IMR-90 (cell line): ENCODE data around the gene MAST1. TPM values are rescaled to one million over a fixed set of nuclear protein-coding genes. Genes with fewer than 3 reads are reported as not detected.

Experiments used
- ATAC-seq: fragments of 200-7000 bp; cut with Tn5 transposase; 2 replicates; pipeline ENCODE4 v1.9.1; 2020; ENCODE audit warnings: low read depth, mild to moderate bottlenecking, moderate library complexity
- BruUV-seq: library from RNA; stranded (reverse); fragments of 400-500 nt; replicated peaks from 2 replicates; lab custom pipeline; 2021; lab: Mats Ljungman, UMichigan
- CTCF ChIA-PET: fragments of 300-600 bp; formaldehyde crosslinking; extraction: SDS; loops from one replicate; lab custom pipeline; 2021; ENCODE audit warnings: antibody characterized with exemption; lab: Yijun Ruan, JAX
- POLR2A ChIA-PET: fragments of 300-600 bp; sonication (Branson Sonifier 250); formaldehyde crosslinking; loops from one replicate; lab custom pipeline; 2022; ENCODE audit warnings: antibody characterized with exemption; ENCODE audit not compliant: unreplicated experiment; lab: Charles Lee
- DNase-seq: peaks from one replicate; pipeline ENCODE4 v3.0.0; 2013
- H2AFZ ChIP-seq: replicated peaks from 2 replicates; pipeline ENCODE3; 2013; ENCODE audit warnings: low read length, mild to moderate bottlenecking; ENCODE audit not compliant: poor library complexity
- H2AK5ac ChIP-seq: 2 replicates; pipeline ENCODE4 v1.6.1; 2013; ENCODE audit warnings: low read depth, low read length, inconsistent platforms
- H2AK9ac ChIP-seq: replicated peaks from 2 replicates; pipeline ENCODE3; 2013; ENCODE audit warnings: mild to moderate bottlenecking, low read depth, low read length, moderate library complexity; ENCODE audit not compliant: poor library complexity
- H2BK120ac ChIP-seq: 2 replicates; pipeline ENCODE4 v1.6.1; 2013; ENCODE audit warnings: low read depth, low read length, inconsistent platforms
- H2BK15ac ChIP-seq: 3 replicates; pipeline ENCODE4 v1.6.1; 2013; ENCODE audit warnings: low read depth, low read length, inconsistent platforms
- H2BK20ac ChIP-seq: 2 replicates; pipeline ENCODE4 v1.6.1; 2013; ENCODE audit warnings: low read depth, mild to moderate bottlenecking, inconsistent platforms, low read length, moderate library complexity
- H2BK5ac ChIP-seq: 2 replicates; pipeline ENCODE4 v1.6.1; 2013; ENCODE audit warnings: mild to moderate bottlenecking, low read depth, low read length, inconsistent platforms; ENCODE audit not compliant: poor library complexity, severe bottlenecking
- H3K14ac ChIP-seq: replicated peaks from 2 replicates; pipeline ENCODE4 v1.6.1; 2013; ENCODE audit warnings: low read depth, low read length, inconsistent platforms
- H3K18ac ChIP-seq: 2 replicates; pipeline ENCODE4 v1.6.1; 2013; ENCODE audit warnings: low read depth, low read length, control low read depth
- H3K23ac ChIP-seq: 2 replicates; pipeline ENCODE4 v1.6.1; 2013; ENCODE audit warnings: low read depth, low read length, inconsistent platforms
- H3K27ac ChIP-seq: 2 replicates; pipeline ENCODE4 v1.5.1; 2013; ENCODE audit warnings: mild to moderate bottlenecking, control low read depth, low read length; ENCODE audit not compliant: insufficient read depth
- H3K27me3 ChIP-seq: 2 replicates; pipeline ENCODE4 v1.6.1; 2013; ENCODE audit warnings: low read length; ENCODE audit not compliant: control insufficient read depth, insufficient read depth
- H3K36me3 ChIP-seq: 2 replicates; pipeline ENCODE4 v1.6.1; 2013; ENCODE audit warnings: low read length, mixed read lengths; ENCODE audit not compliant: control insufficient read depth, insufficient read depth
- H3K4ac ChIP-seq: 2 replicates; pipeline ENCODE4 v1.6.1; 2013; ENCODE audit warnings: low read depth, low read length, inconsistent platforms
- H3K4me1 ChIP-seq: 2 replicates; pipeline ENCODE4 v1.6.1; 2013; ENCODE audit warnings: low read length, mixed read lengths; ENCODE audit not compliant: control insufficient read depth, insufficient read depth
- H3K4me2 ChIP-seq: 2 replicates; pipeline ENCODE4 v1.6.1; 2013; ENCODE audit warnings: low read depth, mild to moderate bottlenecking, control low read depth, low read length, moderate library complexity
- H3K4me3 ChIP-seq: 2 replicates; pipeline ENCODE4 v1.5.1; 2013; ENCODE audit warnings: low read depth, mild to moderate bottlenecking, control low read depth, low read length, moderate library complexity; ENCODE audit not compliant: insufficient read depth
- H3K56ac ChIP-seq: 2 replicates; pipeline ENCODE4 v1.6.1; 2013; ENCODE audit warnings: low read length, inconsistent platforms; ENCODE audit not compliant: insufficient read depth; ENCODE audit errors: extremely low read depth
- H3K79me1 ChIP-seq, 2 experiments: 2 replicates each; pipeline ENCODE4 v1.6.1; 2013; ENCODE audit warnings: low read length in 2 of 2, inconsistent platforms in 1 of 2, low read depth in 1 of 2
- H3K9ac ChIP-seq: 2 replicates; pipeline ENCODE4 v1.6.1; 2013; ENCODE audit warnings: low read depth, low read length, control low read depth
- H3K9me1 ChIP-seq: 2 replicates; pipeline ENCODE4 v1.6.1; 2013; ENCODE audit warnings: low read length, inconsistent platforms; ENCODE audit not compliant: insufficient read depth
- H3K9me3 ChIP-seq: 2 replicates; pipeline ENCODE4 v1.6.1; 2013; ENCODE audit warnings: low read length; ENCODE audit not compliant: control insufficient read depth, insufficient read depth
- H4K20me1 ChIP-seq: 2 replicates; pipeline ENCODE4 v1.6.1; 2013; ENCODE audit warnings: low read length, inconsistent platforms; ENCODE audit not compliant: insufficient read depth
- H4K5ac ChIP-seq: 2 replicates; pipeline ENCODE4 v1.6.1; 2013; ENCODE audit warnings: mild to moderate bottlenecking, low read depth, low read length, control low read depth
- H4K8ac ChIP-seq, 2 experiments: 2 replicates each; pipeline ENCODE4 v1.6.1; 2013; ENCODE audit warnings: low read depth in 2 of 2, low read length in 2 of 2, control low read depth in 1 of 2, inconsistent platforms in 1 of 2
- H4K91ac ChIP-seq: 2 replicates; pipeline ENCODE4 v1.6.1; 2013; ENCODE audit warnings: low read depth, low read length, inconsistent platforms; ENCODE audit not compliant: insufficient read depth
- WGBS, 2 experiments: methylation state at CpG; one replicate each; pipeline versions ENCODE4 v1.1.5 to v1.1.7; 2013; ENCODE audit warnings: missing lambda C conversion rate in 2 of 2; ENCODE audit not compliant: insufficient read length in 1 of 2; ENCODE audit errors: extremely low coverage in 2 of 2; 5-methylcytosine and 5-hydroxymethylcytosine counted together
- dilution Hi-C: fragments of 300-500 bp; cut with HindIII; formaldehyde crosslinking; loops from one replicate; pipeline ENCODE4 v1.14.3; 2018; ENCODE audit warnings: low sequenced_read_pairs; ENCODE audit not compliant: unreplicated experiment
- in situ Hi-C: fragments of 300-500 bp; cut with MboI; formaldehyde crosslinking; loops from 3 replicates; pipeline ENCODE4 v1.14.3; 2019; ENCODE audit warnings: low sequenced_read_pairs, inconsistent platforms, mixed read lengths
- intact Hi-C: fragments of 100-400 bp; cut with micrococcal nuclease; formaldehyde crosslinking; loops from 2 replicates; pipeline ENCODE4 v1.10.0; 2022
- polyA plus RNA-seq, 3 experiments: library from polyadenylated mRNA; depleted of rRNA; stranded (reverse); fragments of >200 nt; gene quantifications; 2 replicates each; pipeline ENCODE4 v1.2.3, GENCODE V29; 2012; ENCODE audit warnings: low replicate concordance in 1 of 3
- total RNA-seq: library from RNA; depleted of rRNA; stranded (reverse); fragments of >200 nt; gene quantifications from 2 replicates; pipeline ENCODE4 v1.2.3, GENCODE V29; 2012
- TF ChIP-seq, protein P1 (sequence below): conservative IDR thresholded peaks from 2 replicates; pipeline ENCODE4 v1.5.1; 2012; ENCODE audit warnings: mild to moderate bottlenecking, low read depth, low read length, improper control_type of control experiment

MAST1 gene
- total and polyA plus RNA-seq, 2 of the 4 experiments (the other 2 are of a cell fraction), result 0.56 to 1.1 TPM

DNA sequence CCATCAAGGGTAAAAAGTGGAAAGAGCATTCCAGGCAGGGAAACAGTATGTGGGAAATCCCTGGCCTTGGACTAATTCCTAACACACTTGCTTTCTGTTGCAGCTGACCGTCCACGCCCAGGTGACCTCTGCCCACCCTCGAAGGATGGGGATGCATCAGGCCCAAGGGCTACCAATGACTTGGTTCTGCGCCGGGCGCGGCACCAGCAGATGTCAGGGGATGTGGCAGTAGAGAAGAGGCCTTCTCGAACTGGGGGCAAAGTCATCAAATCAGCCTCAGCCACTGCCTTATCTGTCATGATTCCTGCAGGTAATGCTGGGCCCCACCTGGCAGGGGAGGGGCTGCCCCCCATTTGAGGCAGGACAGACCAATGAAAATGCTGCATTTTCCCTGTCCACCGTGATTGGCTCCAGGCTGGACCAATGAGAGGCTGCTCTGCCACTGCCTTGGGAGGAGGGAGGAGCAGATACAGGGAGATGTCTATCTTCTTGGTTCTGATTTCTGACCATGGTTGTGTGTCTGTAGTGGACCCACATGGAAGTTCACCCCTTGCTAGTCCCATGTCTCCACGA is 30.3 kb downstream of the MAST1 start:
- DNase-seq (no peak), ATAC-seq (no peak)
- H2BK5ac ChIP-seq, result no peak overlapping the region
- H2BK20ac ChIP-seq, result no peak overlapping the region
- H2BK120ac ChIP-seq, result no peak overlapping the region
- H4K5ac ChIP-seq, result no peak overlapping the region
- H2AK5ac ChIP-seq, result no peak overlapping the region
- in situ Hi-C loops (no loop called here), intact Hi-C loops (no loop called here), dilution Hi-C loops (no loop called here)
- no peak overlapping the region for H3K4me2 ChIP-seq
- no peaks in the 10 kb centered on the region for H3K79me1 ChIP-seq
- no TSS peak for BruUV-seq
- peak overlapping the region; percentile 58 for H2AFZ ChIP-seq
- no peak overlapping the region for H3K9ac ChIP-seq
- H4K8ac ChIP-seq, result no peak overlapping the region
- H3K56ac ChIP-seq, result no peak overlapping the region
- H3K9me3 ChIP-seq, result no peaks in the 10 kb centered on the region
- H3K36me3 ChIP-seq, result no peaks in the 10 kb centered on the region
- no peak overlapping the region for H4K91ac ChIP-seq
- H3K4me1 ChIP-seq, result no peaks in the 10 kb centered on the region
- TF ChIP-seq, protein P1, sequence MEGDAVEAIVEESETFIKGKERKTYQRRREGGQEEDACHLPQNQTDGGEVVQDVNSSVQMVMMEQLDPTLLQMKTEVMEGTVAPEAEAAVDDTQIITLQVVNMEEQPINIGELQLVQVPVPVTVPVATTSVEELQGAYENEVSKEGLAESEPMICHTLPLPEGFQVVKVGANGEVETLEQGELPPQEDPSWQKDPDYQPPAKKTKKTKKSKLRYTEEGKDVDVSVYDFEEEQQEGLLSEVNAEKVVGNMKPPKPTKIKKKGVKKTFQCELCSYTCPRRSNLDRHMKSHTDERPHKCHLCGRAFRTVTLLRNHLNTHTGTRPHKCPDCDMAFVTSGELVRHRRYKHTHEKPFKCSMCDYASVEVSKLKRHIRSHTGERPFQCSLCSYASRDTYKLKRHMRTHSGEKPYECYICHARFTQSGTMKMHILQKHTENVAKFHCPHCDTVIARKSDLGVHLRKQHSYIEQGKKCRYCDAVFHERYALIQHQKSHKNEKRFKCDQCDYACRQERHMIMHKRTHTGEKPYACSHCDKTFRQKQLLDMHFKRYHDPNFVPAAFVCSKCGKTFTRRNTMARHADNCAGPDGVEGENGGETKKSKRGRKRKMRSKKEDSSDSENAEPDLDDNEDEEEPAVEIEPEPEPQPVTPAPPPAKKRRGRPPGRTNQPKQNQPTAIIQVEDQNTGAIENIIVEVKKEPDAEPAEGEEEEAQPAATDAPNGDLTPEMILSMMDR, result no peak
- POLR2A ChIA-PET, result no interaction called here
- no peak overlapping the region for H3K4me3 ChIP-seq
- H2BK15ac ChIP-seq, result no peak overlapping the region
- H3K9me1 ChIP-seq, result 0 out of 2 replicates have a peak, but pooled peaks cover 4% of the 10 kb centered on the region
- H3K14ac ChIP-seq, result no peak overlapping the region
- no peak overlapping the region for H3K27ac ChIP-seq
- no peak overlapping the region for H3K4ac ChIP-seq
- 100% methylated on average over 2 of the region's 10 CpGs; no CpG with 5 or more reads in 1 of the 2 experiments for WGBS, 2 experiments
- no peak overlapping the region for H2AK9ac ChIP-seq
- CTCF ChIA-PET, result interaction anchor here (0.7 kb wide), 1 partner anchor 12 kb away, joined by 8 read pairs; no protein-coding TSS in a partner anchor
- 0 out of 2 replicates have a peak, but pooled peaks cover 3% of the 10 kb centered on the region for H3K27me3 ChIP-seq
- H3K18ac ChIP-seq, result no peak overlapping the region
- H4K20me1 ChIP-seq, result no peaks in the 10 kb centered on the region
- no peak overlapping the region for H3K23ac ChIP-seq
